Measurements from ENCODE around the gene TTYH2. TPM values are rescaled to one million over a fixed set of nuclear protein-coding genes. Genes with fewer than 3 reads are reported as not detected.

TTYH2 gene
- total and polyA plus RNA-seq, 2 of the 4 experiments (the other 2 are of a cell fraction), result 2.3 to 6.8 TPM

DNA sequence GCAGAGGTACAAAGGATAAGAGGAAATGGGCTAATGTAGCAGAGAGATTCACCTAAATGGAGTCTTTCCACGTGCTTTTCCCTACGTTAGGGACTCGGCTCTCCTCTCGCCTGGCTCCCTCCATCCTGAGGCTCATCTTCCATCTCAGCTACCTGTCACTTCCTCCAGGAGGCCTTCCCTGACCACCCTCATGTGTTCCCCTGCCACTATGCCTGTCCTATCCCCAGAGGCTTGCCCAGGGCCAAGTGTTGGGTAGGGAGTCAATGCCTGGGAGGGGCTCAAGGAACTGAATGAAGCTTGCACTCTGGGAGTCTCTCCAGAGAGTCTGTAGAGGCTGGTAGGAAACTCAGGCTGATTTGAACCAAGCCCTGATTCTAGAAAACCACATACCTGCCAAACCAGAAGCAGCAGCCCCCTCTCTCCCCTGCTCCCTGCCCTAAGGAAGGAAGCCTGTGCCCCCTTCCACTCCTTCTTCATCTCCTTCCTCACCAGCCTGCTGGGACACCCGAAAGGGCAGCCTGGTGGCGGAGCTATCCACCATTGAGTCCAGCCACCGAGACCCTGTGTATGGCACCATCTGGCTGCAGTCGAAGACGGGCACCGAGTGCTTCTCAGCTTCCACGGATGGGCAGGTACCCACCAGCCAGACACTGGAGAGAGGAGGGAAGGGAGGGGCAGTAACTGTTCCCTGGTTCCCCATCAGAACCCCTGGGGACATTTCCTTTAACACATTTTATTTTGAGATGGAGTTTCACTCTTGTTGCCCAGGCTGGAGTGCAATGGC, 86.0 kb downstream of the TTYH2 start:
- Histone ChIP-seq H2BK20ac (ENCODE audit: low read depth, low read length) (no peak overlapping the region), H3K4ac (ENCODE audit: low read depth, low read length) (no peak overlapping the region), H3K27me3 (ENCODE audit: control insufficient read depth, insufficient read depth, low read length) (no peaks in the 10 kb centered on the region; the same call in 1 of the 2 replicates), H3K23ac (ENCODE audit: low read depth, low read length) (no peak overlapping the region), H4K91ac (ENCODE audit: insufficient read depth, low read depth, low read length) (no peak overlapping the region), H2AFZ (replicated peaks; ENCODE audit: low read length, poor library complexity) (no peak overlapping the region), H2BK120ac (ENCODE audit: low read depth, low read length) (no peak overlapping the region), H3K18ac (ENCODE audit: low read depth, low read length) (no peak overlapping the region), H2AK9ac (replicated peaks; ENCODE audit: low read depth, low read length, poor library complexity) (no peak overlapping the region), H4K5ac (ENCODE audit: low read depth, low read length) (no peak overlapping the region), H3K27ac (ENCODE audit: insufficient read depth, low read length) (no peak overlapping the region), H3K4me1 (ENCODE audit: control insufficient read depth, insufficient read depth, low read length) (no peaks in the 10 kb centered on the region), H3K9ac (ENCODE audit: low read depth, low read length) (no peak overlapping the region), H3K36me3 (ENCODE audit: control insufficient read depth, insufficient read depth, low read length) (no peaks in the 10 kb centered on the region), H3K14ac (replicated peaks; ENCODE audit: low read depth, low read length) (no peak overlapping the region), H2AK5ac (ENCODE audit: low read depth, low read length) (no peak overlapping the region), H3K9me3 (ENCODE audit: control insufficient read depth, insufficient read depth, low read length) (peaks cover 3% of the 10 kb centered on the region), H4K8ac (ENCODE audit: low read depth in 2 of 2, low read length in 2 of 2) (no peak overlapping the region), H3K4me3 (ENCODE audit: insufficient read depth, low read depth, low read length) (no peak overlapping the region), H3K56ac (ENCODE audit: extremely low read depth, insufficient read depth, low read length) (no peak overlapping the region), H2BK5ac (ENCODE audit: low read depth, low read length, poor library complexity, severe bottlenecking) (no peak overlapping the region), H3K79me1 (ENCODE audit: low read depth in 1 of 2, low read length in 2 of 2) (no peaks in the 10 kb centered on the region), H2BK15ac (ENCODE audit: low read depth, low read length) (no peak overlapping the region), H3K9me1 (ENCODE audit: insufficient read depth, low read length) (no peaks in the 10 kb centered on the region), H3K4me2 (ENCODE audit: low read depth, low read length) (no peak overlapping the region), H4K20me1 (ENCODE audit: insufficient read depth, low read length) (no peaks in the 10 kb centered on the region)
- in situ Hi-C loops (cut with MboI; ENCODE audit: low sequenced_read_pairs), result no loop called here
- intact Hi-C loops (cut with micrococcal nuclease), result no loop called here
- dilution Hi-C loops (cut with HindIII; ENCODE audit: low sequenced_read_pairs, unreplicated experiment), result no loop called here
- CTCF ChIA-PET, result no interaction called here
- TF ChIP-seq CHD1 (IDR thresholded peaks at IDR 0.05; ENCODE audit: low read depth, low read length) (no peak), SMC3 (IDR thresholded peaks at IDR 0.05; ENCODE audit: low read depth, low read length) (no peak), FOS (IDR thresholded peaks at IDR 0.05; ENCODE audit: low read depth, low read length) (no peak), BHLHE40 (IDR thresholded peaks at IDR 0.05; ENCODE audit: low read depth, low read length) (no peak), ELK1 (IDR thresholded peaks at IDR 0.05; ENCODE audit: borderline replicate concordance, low read depth, low read length) (no peak), RFX5 (IDR thresholded peaks at IDR 0.05; ENCODE audit: low read depth, low read length) (no peak), MXI1 (IDR thresholded peaks at IDR 0.05; ENCODE audit: borderline replicate concordance, low read depth, low read length) (no peak), RCOR1 (IDR thresholded peaks at IDR 0.05; ENCODE audit: insufficient replicate concordance, low read length) (no peak), MAZ (IDR thresholded peaks at IDR 0.05; ENCODE audit: borderline replicate concordance, low read depth, low read length) (no peak), USF2 (IDR thresholded peaks at IDR 0.05; ENCODE audit: low read depth, low read length) (no peak), NFE2L2 (IDR thresholded peaks at IDR 0.05; ENCODE audit: low read depth, low read length) (no peak), RAD21 (IDR thresholded peaks at IDR 0.05; ENCODE audit: low read length) (no peak), CEBPB (IDR thresholded peaks at IDR 0.05; ENCODE audit: low read depth, low read length) (no peak), POLR2A (IDR thresholded peaks at IDR 0.05; ENCODE audit: low read depth, low read length) (no peak)
- TF ChIP-seq, protein P1, sequence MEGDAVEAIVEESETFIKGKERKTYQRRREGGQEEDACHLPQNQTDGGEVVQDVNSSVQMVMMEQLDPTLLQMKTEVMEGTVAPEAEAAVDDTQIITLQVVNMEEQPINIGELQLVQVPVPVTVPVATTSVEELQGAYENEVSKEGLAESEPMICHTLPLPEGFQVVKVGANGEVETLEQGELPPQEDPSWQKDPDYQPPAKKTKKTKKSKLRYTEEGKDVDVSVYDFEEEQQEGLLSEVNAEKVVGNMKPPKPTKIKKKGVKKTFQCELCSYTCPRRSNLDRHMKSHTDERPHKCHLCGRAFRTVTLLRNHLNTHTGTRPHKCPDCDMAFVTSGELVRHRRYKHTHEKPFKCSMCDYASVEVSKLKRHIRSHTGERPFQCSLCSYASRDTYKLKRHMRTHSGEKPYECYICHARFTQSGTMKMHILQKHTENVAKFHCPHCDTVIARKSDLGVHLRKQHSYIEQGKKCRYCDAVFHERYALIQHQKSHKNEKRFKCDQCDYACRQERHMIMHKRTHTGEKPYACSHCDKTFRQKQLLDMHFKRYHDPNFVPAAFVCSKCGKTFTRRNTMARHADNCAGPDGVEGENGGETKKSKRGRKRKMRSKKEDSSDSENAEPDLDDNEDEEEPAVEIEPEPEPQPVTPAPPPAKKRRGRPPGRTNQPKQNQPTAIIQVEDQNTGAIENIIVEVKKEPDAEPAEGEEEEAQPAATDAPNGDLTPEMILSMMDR (conservative IDR thresholded peaks at IDR 0.05; ENCODE audit: low read depth, low read length), result no peak
- DNase-seq (no peak), ATAC-seq (ENCODE audit: low read depth) (no peak)
- WGBS, 2 experiments (ENCODE audit: extremely low coverage in 2 of 2, insufficient read length in 1 of 2), result no CpG with 5 or more reads among the region's 11 CpGs
- POLR2A ChIA-PET (ENCODE audit: unreplicated experiment), result no interaction called here
- BruUV-seq (replicated peaks), result no TSS peak
